H1 (cell line): ENCODE data around the gene LONRF2.

Experiments
- BACH1 ChIP-seq: IDR thresholded peaks from 2 replicates; pipeline ENCODE4 v1.6.1; 2012; ENCODE audit warnings: low read length, improper control_type of control experiment
- CTCF ChIP-seq, 3 experiments: IDR thresholded peaks; 1 replicate in 2 of 3; 2 replicates in 1 of 3; pipeline versions ENCODE4 v1.5.1 to v1.6.1; 2011; ENCODE audit warnings: low read length in 3 of 3, mild to moderate bottlenecking in 3 of 3, inconsistent platforms in 2 of 3, low read depth in 1 of 3, moderate library complexity in 1 of 3; ENCODE audit not compliant: insufficient read depth in 1 of 3; ENCODE audit errors: control extremely low read depth in 1 of 3
- EP300 ChIP-seq, 2 experiments: IDR thresholded peaks; 1 replicate in 1 of 2; 2 replicates in 1 of 2; pipeline ENCODE4 v1.6.1; 2011 to 2012; ENCODE audit warnings: low read depth in 2 of 2, low read length in 2 of 2, mild to moderate bottlenecking in 2 of 2, borderline replicate concordance in 1 of 2, inconsistent platforms in 1 of 2, moderate library complexity in 1 of 2
- MAX ChIP-seq: IDR thresholded peaks from 2 replicates; pipeline ENCODE4 v1.6.1; 2012; ENCODE audit warnings: inconsistent platforms
- PHF8 ChIP-seq: fragments of 200-600 bp; sonication (generic); conservative IDR thresholded peaks from 2 replicates; pipeline ENCODE4 v1.7.1; 2012; ENCODE audit warnings: low read depth, mild to moderate bottlenecking, inconsistent platforms, low read length, moderate library complexity
- POLR2A ChIP-seq, 2 experiments: IDR thresholded peaks; 1 replicate in 1 of 2; 2 replicates in 1 of 2; pipeline ENCODE4 v1.6.1; 2011; ENCODE audit warnings: low read depth in 2 of 2, low read length in 2 of 2, mild to moderate bottlenecking in 2 of 2; ENCODE audit errors: control extremely low read depth in 1 of 2
- POLR2AphosphoS5 ChIP-seq: IDR thresholded peaks from 2 replicates; pipeline ENCODE4 v1.6.1; 2011; ENCODE audit warnings: low read depth, low read length
- SP1 ChIP-seq: IDR thresholded peaks from 2 replicates; pipeline ENCODE4 v1.6.1; 2011; ENCODE audit warnings: low read depth, low read length
- SP2 ChIP-seq: IDR thresholded peaks from 2 replicates; pipeline ENCODE4 v1.6.1; 2012; ENCODE audit warnings: mild to moderate bottlenecking, low read length, inconsistent platforms
- SP4 ChIP-seq: IDR thresholded peaks from 2 replicates; pipeline ENCODE4 v1.6.1; 2012; ENCODE audit warnings: low read length, inconsistent platforms
- SUZ12 ChIP-seq: fragments of 200-600 bp; sonication (generic); IDR thresholded peaks from 2 replicates; pipeline ENCODE4 v1.6.1; 2012; ENCODE audit warnings: mild to moderate bottlenecking, inconsistent platforms, low read length, moderate library complexity, mixed read lengths
- TEAD4 ChIP-seq: IDR thresholded peaks from 2 replicates; pipeline ENCODE4 v1.6.1; 2012; ENCODE audit warnings: low read depth, low read length, inconsistent platforms, mixed read lengths

GRCh38 chr2:100247256-100248043 lies 74.9 kb downstream of the LONRF2 start:
- TF ChIP-seq POLR2A (IDR thresholded peaks at IDR 0.05; ENCODE audit: control extremely low read depth in 1 of 2, low read depth in 2 of 2, low read length in 2 of 2) (no peak), SUZ12 (no peak), EP300 (IDR thresholded peaks at IDR 0.05; ENCODE audit: borderline replicate concordance in 1 of 2, low read depth in 2 of 2, low read length in 2 of 2) (no peak), SP4 (no peak), CTCF (IDR thresholded peaks at IDR 0.05; ENCODE audit: control extremely low read depth in 1 of 3, insufficient read depth in 1 of 3, low read depth in 1 of 3, low read length in 3 of 3) (no peak), POLR2AphosphoS5 (no peak), TEAD4 (no peak), SP2 (no peak), BACH1 (no peak), MAX (no peak), SP1 (no peak), PHF8 (no peak)
